Measurements from ENCODE around the gene PID1.

PID1 gene

GRCh38 chr2:229270551-229271410, at the start of gene PID1:
Gene PID1 (minus strand): TSS chr2:229271287. CDS start chr2:229271043, 244 bp downstream.
- no peak for DNase-seq

GRCh38 chr2:229319558-229319957, 48.5 kb upstream of the PID1 start:
- no peak for DNase-seq

- no peak for DNase-seq
These were observed 43.0 kb upstream of the PID1 start for GRCh38 chr2:229314117-229314516.

GRCh38 chr2:229313591-229313990, 42.5 kb upstream of the PID1 start:
- DNase-seq: no peak

- DNase-seq: no peak
These were observed 30.1 kb upstream of the PID1 start for GRCh38 chr2:229301237-229301636.

GRCh38 chr2:229300790-229301189, 29.7 kb upstream of the PID1 start:
- no peak for DNase-seq

GRCh38 chr2:229300371-229300770, 29.3 kb upstream of the PID1 start:
- no peak for DNase-seq

- DNase-seq: no peak
These were observed 26.2 kb upstream of the PID1 start for GRCh38 chr2:229297247-229297646.

- no peak for DNase-seq
These were observed 25.4 kb upstream of the PID1 start for GRCh38 chr2:229296536-229296935.

GRCh38 chr2:229296016-229296415, 24.9 kb upstream of the PID1 start:
- DNase-seq: no peak

GRCh38 chr2:229287823-229288222, 16.7 kb upstream of the PID1 start:
- no peak for DNase-seq

GRCh38 chr2:229282758-229283546, 11.9 kb upstream of the PID1 start:
- DNase-seq: no peak

- DNase-seq: no peak
These were observed 8.4 kb upstream of the PID1 start for GRCh38 chr2:229279516-229279915.

- DNase-seq: no peak
These were observed 4.4 kb upstream of the PID1 start for GRCh38 chr2:229275506-229275905.

GRCh38 chr2:229273723-229274338, 2.7 kb upstream of the PID1 start:
- peak; percentile 19 for DNase-seq

- no peak for DNase-seq
These were observed 2.1 kb upstream of the PID1 start for GRCh38 chr2:229273006-229273722.

- DNase-seq: no peak
These were observed 1.1 kb downstream of the PID1 start for GRCh38 chr2:229269941-229270340.

- no peak for DNase-seq
These were observed 1.9 kb downstream of the PID1 start for GRCh38 chr2:229269146-229269545.

- no peak for DNase-seq
These were observed 2.5 kb downstream of the PID1 start for GRCh38 chr2:229268626-229269025.

GRCh38 chr2:229267080-229267479, 4.0 kb downstream of the PID1 start:
- no peak for DNase-seq

GRCh38 chr2:229265727-229266126, 5.4 kb downstream of the PID1 start:
- DNase-seq: no peak

GRCh38 chr2:229261599-229261998, 9.5 kb downstream of the PID1 start:
- DNase-seq: no peak

GRCh38 chr2:229261076-229261475, 10.0 kb downstream of the PID1 start:
- no peak for DNase-seq
